ENCODE measurements around the gene SRMS.

The SRMS gene

DNA sequence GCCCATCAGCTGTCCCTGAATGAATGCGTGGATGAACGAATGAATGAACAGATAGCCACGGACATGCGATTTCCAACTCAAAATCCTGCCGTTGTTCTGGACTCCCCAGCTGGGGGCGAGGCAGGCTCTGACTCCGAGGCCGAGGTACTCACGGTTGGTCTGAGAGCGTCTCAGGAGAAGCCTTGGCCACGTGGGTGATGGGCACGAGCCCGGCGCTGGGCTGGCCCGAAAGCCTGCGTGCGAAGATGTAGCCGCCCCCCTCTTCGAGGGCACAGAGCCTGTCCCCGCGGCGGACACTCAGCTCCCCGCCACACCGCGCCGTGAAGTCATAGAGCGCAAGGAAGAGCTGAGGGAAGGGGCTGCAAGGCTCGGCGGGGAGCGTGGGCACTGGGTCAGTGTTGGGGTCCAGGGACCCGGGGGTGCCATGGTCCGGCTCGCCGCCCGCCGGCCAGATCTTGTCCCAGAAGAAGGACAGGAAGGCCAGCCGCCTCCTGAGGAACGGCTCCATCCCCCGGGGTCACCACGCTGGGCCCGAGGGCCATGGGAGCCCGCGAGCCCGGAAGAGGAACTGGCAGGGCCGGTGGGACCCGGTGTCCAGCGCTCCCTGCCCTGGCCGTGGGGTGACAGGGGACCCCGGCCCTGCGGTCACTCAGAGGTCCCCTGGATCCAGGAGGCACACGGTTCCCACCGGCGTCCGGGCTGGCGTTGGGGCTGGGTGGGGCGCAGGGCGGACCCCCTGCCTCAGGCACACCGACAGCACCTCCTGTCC is 409 bp downstream of the SRMS start:
- H3K36me3 ChIP-seq (ENCODE audit: insufficient read depth): no peaks in the 10 kb centered on the region
- TF ChIP-seq, protein P1, sequence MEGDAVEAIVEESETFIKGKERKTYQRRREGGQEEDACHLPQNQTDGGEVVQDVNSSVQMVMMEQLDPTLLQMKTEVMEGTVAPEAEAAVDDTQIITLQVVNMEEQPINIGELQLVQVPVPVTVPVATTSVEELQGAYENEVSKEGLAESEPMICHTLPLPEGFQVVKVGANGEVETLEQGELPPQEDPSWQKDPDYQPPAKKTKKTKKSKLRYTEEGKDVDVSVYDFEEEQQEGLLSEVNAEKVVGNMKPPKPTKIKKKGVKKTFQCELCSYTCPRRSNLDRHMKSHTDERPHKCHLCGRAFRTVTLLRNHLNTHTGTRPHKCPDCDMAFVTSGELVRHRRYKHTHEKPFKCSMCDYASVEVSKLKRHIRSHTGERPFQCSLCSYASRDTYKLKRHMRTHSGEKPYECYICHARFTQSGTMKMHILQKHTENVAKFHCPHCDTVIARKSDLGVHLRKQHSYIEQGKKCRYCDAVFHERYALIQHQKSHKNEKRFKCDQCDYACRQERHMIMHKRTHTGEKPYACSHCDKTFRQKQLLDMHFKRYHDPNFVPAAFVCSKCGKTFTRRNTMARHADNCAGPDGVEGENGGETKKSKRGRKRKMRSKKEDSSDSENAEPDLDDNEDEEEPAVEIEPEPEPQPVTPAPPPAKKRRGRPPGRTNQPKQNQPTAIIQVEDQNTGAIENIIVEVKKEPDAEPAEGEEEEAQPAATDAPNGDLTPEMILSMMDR (conservative IDR thresholded peaks at IDR 0.05; ENCODE audit: low read depth, low read length): no peak
- H3K27me3 ChIP-seq (ENCODE audit: insufficient read depth, low read depth): peaks cover 93% of the 10 kb centered on the region
- no peak overlapping the region for H3K4me3 ChIP-seq (IDR thresholded peaks at IDR 0.05; ENCODE audit: insufficient read depth, low read depth, low read length)
- H3K79me2 ChIP-seq (ENCODE audit: insufficient read depth, low read depth): no peaks in the 10 kb centered on the region
- no peaks in the 10 kb centered on the region for H4K20me1 ChIP-seq (ENCODE audit: insufficient read depth)
- no peak overlapping the region for H3K9ac ChIP-seq
- no peak overlapping the region for H3K4me2 ChIP-seq
- H3K4me1 ChIP-seq (ENCODE audit: low read depth, poor library complexity, severe bottlenecking): no peaks in the 10 kb centered on the region
- no peak overlapping the region for H3K27ac ChIP-seq
- no peak overlapping the region for H2AFZ ChIP-seq (ENCODE audit: low read depth)

DNA sequence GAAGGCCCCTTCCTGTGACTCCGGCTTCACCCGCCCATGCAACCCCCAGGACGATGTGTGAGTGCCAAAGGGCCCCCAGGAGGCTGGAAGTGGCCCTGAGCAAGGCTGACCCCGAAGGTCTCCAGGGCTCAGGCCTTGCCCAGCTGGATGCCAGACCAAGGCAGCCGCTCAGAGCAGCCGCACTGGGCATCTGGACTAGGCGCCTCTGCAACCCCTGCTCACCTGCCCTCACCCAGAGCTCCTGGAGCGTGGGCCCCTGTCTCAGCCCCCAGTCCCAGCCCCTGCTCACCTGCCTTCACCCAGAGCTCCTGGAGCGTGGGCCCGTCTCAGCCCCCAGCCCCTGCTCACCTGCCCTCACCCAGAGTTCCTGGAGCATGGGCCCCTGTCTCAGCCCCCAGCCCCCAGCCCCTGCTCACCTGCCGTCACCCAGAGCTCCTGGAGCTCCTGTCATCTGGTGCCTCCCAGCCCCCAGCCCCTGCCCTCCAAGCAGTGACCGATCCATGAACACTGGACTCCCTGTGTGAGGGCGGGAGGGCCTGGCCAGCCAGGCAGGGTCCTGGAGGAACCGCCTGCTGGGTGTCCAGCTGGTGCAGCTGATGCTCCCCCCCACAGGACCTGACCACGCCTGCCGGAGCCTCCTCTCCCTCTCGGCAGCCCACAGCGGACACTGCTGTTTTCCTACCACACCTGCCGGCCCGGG is 1.1 kb downstream of the SRMS start:
- Histone ChIP-seq H3K9ac (no peak overlapping the region), H3K79me2 (ENCODE audit: insufficient read depth, low read depth) (no peaks in the 10 kb centered on the region), H3K36me3 (ENCODE audit: insufficient read depth) (no peaks in the 10 kb centered on the region), H4K20me1 (ENCODE audit: insufficient read depth) (no peaks in the 10 kb centered on the region), H3K27me3 (ENCODE audit: insufficient read depth, low read depth) (peaks cover 95% of the 10 kb centered on the region), H3K27ac (no peak overlapping the region), H2AFZ (ENCODE audit: low read depth) (no peak overlapping the region), H3K4me2 (no peak overlapping the region), H3K4me3 (IDR thresholded peaks at IDR 0.05; ENCODE audit: insufficient read depth, low read depth, low read length) (no peak overlapping the region), H3K4me1 (ENCODE audit: low read depth, poor library complexity, severe bottlenecking) (no peaks in the 10 kb centered on the region)
- TF ChIP-seq, protein P1 (conservative IDR thresholded peaks at IDR 0.05; ENCODE audit: low read depth, low read length): no peak

DNA sequence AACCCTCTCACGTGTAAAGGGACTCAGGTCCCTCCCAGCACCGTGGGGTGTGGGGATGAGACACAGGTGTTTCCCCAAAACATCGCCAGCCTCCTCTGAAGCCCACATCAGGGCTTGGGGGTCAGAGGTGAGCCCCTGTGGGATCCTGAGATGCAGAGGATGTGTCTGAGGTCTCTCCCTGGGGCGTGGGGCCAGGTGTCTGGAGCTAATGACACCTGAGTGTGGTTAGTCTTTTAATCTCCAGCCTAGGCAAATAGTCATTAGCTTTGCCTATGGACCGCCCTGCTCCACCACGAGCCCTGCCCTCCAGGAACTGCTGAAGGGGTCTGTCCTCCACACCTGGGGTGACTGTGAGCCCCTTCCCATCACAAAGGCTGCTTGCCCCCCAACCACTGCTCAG is 1.7 kb downstream of the SRMS start:
- H3K9ac ChIP-seq: no peak overlapping the region
- H3K4me3 ChIP-seq (IDR thresholded peaks at IDR 0.05; ENCODE audit: insufficient read depth, low read depth, low read length): no peak overlapping the region
- H3K79me2 ChIP-seq (ENCODE audit: insufficient read depth, low read depth): no peaks in the 10 kb centered on the region
- no peak overlapping the region for H3K27ac ChIP-seq
- peaks cover 92% of the 10 kb centered on the region for H3K27me3 ChIP-seq (ENCODE audit: insufficient read depth, low read depth)
- H2AFZ ChIP-seq (ENCODE audit: low read depth): no peak overlapping the region
- H3K36me3 ChIP-seq (ENCODE audit: insufficient read depth): no peaks in the 10 kb centered on the region
- H3K4me2 ChIP-seq: no peak overlapping the region
- no peaks in the 10 kb centered on the region for H4K20me1 ChIP-seq (ENCODE audit: insufficient read depth)
- no peaks in the 10 kb centered on the region for H3K4me1 ChIP-seq (ENCODE audit: low read depth, poor library complexity, severe bottlenecking)
- TF ChIP-seq, protein P1 (conservative IDR thresholded peaks at IDR 0.05; ENCODE audit: low read depth, low read length): no peak

DNA sequence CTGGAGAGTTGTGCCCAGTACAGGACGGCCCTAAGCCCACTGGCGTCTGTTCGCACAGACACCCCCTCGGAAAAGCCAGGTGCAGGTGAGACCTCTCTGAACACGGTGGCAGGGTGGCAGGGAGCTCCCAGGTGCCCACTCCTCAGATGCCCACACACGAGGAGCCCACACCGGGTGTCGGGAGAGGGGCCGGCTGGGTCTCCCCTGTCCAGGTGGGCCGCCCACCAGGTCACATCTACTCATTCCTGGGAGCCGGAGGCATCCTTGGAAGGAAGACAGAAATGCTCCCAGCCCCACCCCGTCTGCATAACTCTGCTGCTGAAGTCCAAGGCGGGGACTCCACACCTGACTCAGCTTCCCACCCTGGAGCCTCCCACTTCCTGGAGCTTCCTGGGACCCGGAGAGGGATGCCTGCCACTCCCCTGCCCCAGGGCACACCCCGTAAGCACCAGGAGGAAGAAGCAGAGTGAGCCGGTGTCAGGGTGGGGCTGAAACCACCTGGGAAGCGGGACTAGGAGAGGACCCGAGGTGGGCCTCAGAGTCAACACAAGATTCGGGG is 2.5 kb downstream of the SRMS start:
- Histone ChIP-seq H3K9ac (no peak overlapping the region), H3K27ac (no peak overlapping the region), H4K20me1 (ENCODE audit: insufficient read depth) (no peaks in the 10 kb centered on the region), H3K4me1 (ENCODE audit: low read depth, poor library complexity, severe bottlenecking) (no peaks in the 10 kb centered on the region), H3K4me2 (no peak overlapping the region), H3K4me3 (IDR thresholded peaks at IDR 0.05; ENCODE audit: insufficient read depth, low read depth, low read length) (no peak overlapping the region), H3K27me3 (ENCODE audit: insufficient read depth, low read depth) (peaks cover 92% of the 10 kb centered on the region), H3K79me2 (ENCODE audit: insufficient read depth, low read depth) (no peaks in the 10 kb centered on the region), H2AFZ (ENCODE audit: low read depth) (no peak overlapping the region), H3K36me3 (ENCODE audit: insufficient read depth) (no peaks in the 10 kb centered on the region)
- TF ChIP-seq, protein P1 (conservative IDR thresholded peaks at IDR 0.05; ENCODE audit: low read depth, low read length): no peak

Data from KMS-11 (cell line).